ENCODE results near the gene DIP2A. TPM values are rescaled to one million over a fixed set of nuclear protein-coding genes. Genes with fewer than 3 reads are reported as not detected.

DIP2A gene
- total and polyA plus RNA-seq, 2 of the 8 experiments (the other 6 are each of a cell fraction or from before 2014, with no cell fraction given), result 16.0 to 27.1 TPM

GRCh38 chr21:46489162-46489663 lies 30.5 kb downstream of the DIP2A start:
- H3K23ac ChIP-seq (ENCODE audit: insufficient read length), result no peak overlapping the region
- H3K4me3 ChIP-seq (ENCODE audit: extremely low read depth in 1 of 4, insufficient read depth in 2 of 4, low read depth in 3 of 4, low read length in 4 of 4), result no peak overlapping the region
- H3K4me1 ChIP-seq (replicated peaks in 1 of 4; ENCODE audit: control insufficient read depth in 3 of 4, insufficient read depth in 4 of 4, low read length in 3 of 4), result peaks cover 0 to 2% (median 0%) of the 10 kb centered on the region in 4 experiments; a peak in 1 of 7 replicates
- H3K4ac ChIP-seq (replicated peaks; ENCODE audit: insufficient read length, low read depth, low read length), result no peak overlapping the region
- WGBS, 2 experiments (ENCODE audit: extremely low coverage in 1 of 2, insufficient coverage in 1 of 2, insufficient read length in 1 of 2, insufficient replicate concordance in 2 of 2, low coverage in 1 of 2, low lambda C conversion rate in 2 of 2, missing lambda C conversion rate in 1 of 2), result 89% methylated on average over 6 of the region's 6 CpGs; no CpG with 5 or more reads in 1 of the 2 experiments
- H3K79me1 ChIP-seq (ENCODE audit: low read depth, low read length), result no peaks in the 10 kb centered on the region
- no peak overlapping the region for H3K56ac ChIP-seq (replicated peaks; ENCODE audit: insufficient read length, low read depth, low read length)
- no peak overlapping the region for H3K9ac ChIP-seq (replicated peaks in 1 of 4; ENCODE audit: extremely low read depth in 1 of 4, low read depth in 3 of 4, low read length in 3 of 4)
- H4K5ac ChIP-seq (ENCODE audit: insufficient read length, low read depth, low read length), result no peak overlapping the region
- DNase-seq (ENCODE audit: low read depth in 1 of 2, low spot score in 2 of 2), result no peak
- no peak overlapping the region for H4K91ac ChIP-seq (replicated peaks; ENCODE audit: insufficient read length, low read length)
- no peak overlapping the region for H2BK20ac ChIP-seq (ENCODE audit: low read length)
- H3K36me3 ChIP-seq (ENCODE audit: control insufficient read depth in 2 of 4, insufficient read depth in 4 of 4, low read length in 3 of 4), result peaks cover 0 to 2% (median 0%) of the 10 kb centered on the region in 4 experiments; a peak in 1 of 8 replicates
- no peak overlapping the region for H2BK5ac ChIP-seq (ENCODE audit: low read depth, low read length)
- no peaks in the 10 kb centered on the region for H3K79me2 ChIP-seq (ENCODE audit: control insufficient read depth in 1 of 2, insufficient read depth in 2 of 2, low read length in 2 of 2)
- no peak overlapping the region for H2BK12ac ChIP-seq (ENCODE audit: low read depth, low read length)
- peaks cover 0 to 6% of the 10 kb centered on the region in 2 experiments for H4K20me1 ChIP-seq (replicated peaks in 1 of 2; ENCODE audit: control insufficient read depth in 1 of 2, insufficient read depth in 2 of 2, low read length in 2 of 2)
- CTCF ChIA-PET (ENCODE audit: partially characterized antibody), result interaction anchor here (0.8 kb wide), 1 partner anchor 8 kb away, joined by 3 read pairs; no protein-coding TSS in a partner anchor
- no peak overlapping the region for H2AFZ ChIP-seq (ENCODE audit: low read length)
- no peak overlapping the region for H3K18ac ChIP-seq (ENCODE audit: extremely low read depth, low read length)
- no peak overlapping the region for H2AK5ac ChIP-seq (ENCODE audit: low read depth, low read length)
- no peak overlapping the region for H3K27ac ChIP-seq (ENCODE audit: low read depth, low read length)
- peak overlapping the region; percentile 31 for H3K14ac ChIP-seq (ENCODE audit: insufficient read length)
- no peak for FAIRE-seq
- no peaks in the 10 kb centered on the region for H3K9me3 ChIP-seq (ENCODE audit: insufficient read depth in 2 of 2, low read depth in 1 of 2, low read length in 1 of 2)
- POLR2A ChIA-PET (ENCODE audit: partially characterized antibody), result no interaction called here
- no peaks in the 10 kb centered on the region for H3K27me3 ChIP-seq (replicated peaks in 1 of 4; ENCODE audit: control insufficient read depth in 3 of 4, extremely low read depth in 1 of 4, insufficient read depth in 3 of 4, low read length in 3 of 4)
- H4K8ac ChIP-seq (ENCODE audit: extremely low read depth, insufficient read depth, low read length), result peak overlapping the region; percentile 36; the same call in 1 of the 2 replicates
- no peak overlapping the region for H2BK15ac ChIP-seq (ENCODE audit: low read length)
- H3K4me2 ChIP-seq (ENCODE audit: insufficient read depth in 1 of 2, low read depth in 2 of 2, low read length in 2 of 2), result no peak overlapping the region
- no peak overlapping the region for H2BK120ac ChIP-seq (replicated peaks; ENCODE audit: low read depth, low read length)
- no peaks in the 10 kb centered on the region for H3K23me2 ChIP-seq (ENCODE audit: low read depth, low read length)
- TF ChIP-seq SIX5 (IDR thresholded peaks at IDR 0.05; ENCODE audit: low read depth, low read length) (no peak), RFX5 (IDR thresholded peaks at IDR 0.05; ENCODE audit: borderline replicate concordance, low read depth, low read length) (no peak), SUZ12 (IDR thresholded peaks at IDR 0.05; ENCODE audit: low read length) (no peak), JUND (IDR thresholded peaks at IDR 0.05; ENCODE audit: low read length) (no peak), RBBP5 (IDR thresholded peaks at IDR 0.05; ENCODE audit: borderline replicate concordance, low read depth, low read length) (no peak), CBX8 (IDR thresholded peaks at IDR 0.05; ENCODE audit: borderline replicate concordance, low read depth, low read length) (no peak), NRF1 (IDR thresholded peaks at IDR 0.05; ENCODE audit: low read depth, low read length) (no peak), HDAC6 (IDR thresholded peaks at IDR 0.05; ENCODE audit: low read depth, low read length) (no peak), BRCA1 (IDR thresholded peaks at IDR 0.05; ENCODE audit: low read depth, low read length) (no peak), SIN3A (conservative IDR thresholded peaks at IDR 0.05 in 1 of 2, IDR thresholded peaks at IDR 0.05 in 1 of 2; ENCODE audit: low read depth in 1 of 2, low read length in 2 of 2) (no peak), RXRA (IDR thresholded peaks at IDR 0.05; ENCODE audit: insufficient read depth, low read depth, low read length) (no peak), CBX5 (IDR thresholded peaks at IDR 0.05; ENCODE audit: low read depth, low read length) (no peak), POLR2A (IDR thresholded peaks at IDR 0.05; ENCODE audit: control extremely low read depth in 1 of 2, low read depth in 2 of 2, low read length in 2 of 2) (no peak), PHF8 (conservative IDR thresholded peaks at IDR 0.05; ENCODE audit: low read depth, low read length) (no peak), ASH2L (IDR thresholded peaks at IDR 0.05; ENCODE audit: low read length) (no peak)
